Pulmonary artery endothelial cell (primary cell): ENCODE data around the gene NFATC2. TPM values are rescaled to one million over a fixed set of nuclear protein-coding genes. Genes with fewer than 3 reads are reported as not detected.
"Not testable (repeated sequence)": the region's sequence is repeated elsewhere in the genome, so short reads cannot be mapped to it uniquely, and the experiment has no call there.

Experiments used
- DNase-seq: peaks from one replicate; pipeline ENCODE4 v3.0.0-alpha.2; 2011; ENCODE audit warnings: low read depth, low spot score
- total RNA-seq: library from RNA; depleted of rRNA; stranded (reverse); fragments of >200 nt; gene quantifications from 2 replicates; pipeline ENCODE4 v1.2.3, GENCODE V29; 2014

The NFATC2 gene
- total RNA-seq, 1 donor from 2014 or later, result 1.6 TPM

DNA sequence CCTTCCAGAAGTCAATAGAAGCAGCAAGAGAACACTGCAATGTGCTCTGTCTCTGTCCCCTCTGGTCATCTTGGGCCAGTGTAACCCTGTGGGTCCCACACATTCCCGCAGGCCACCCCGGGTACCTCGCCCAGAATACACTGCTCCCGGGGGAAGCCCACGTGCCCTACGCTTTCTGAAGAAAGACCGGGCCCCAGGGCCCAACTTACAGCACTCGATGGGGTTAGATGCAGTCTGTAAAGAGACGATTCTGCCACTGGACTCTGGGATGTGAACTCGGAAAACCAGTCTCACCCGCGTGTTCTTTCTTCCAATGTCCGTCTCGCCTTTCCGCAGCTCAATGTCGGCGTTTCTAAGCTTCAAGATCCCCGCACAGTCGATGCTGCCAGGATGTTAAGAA, 68.7 kb downstream of the NFATC2 start:
- DNase-seq, result no peak

DNA sequence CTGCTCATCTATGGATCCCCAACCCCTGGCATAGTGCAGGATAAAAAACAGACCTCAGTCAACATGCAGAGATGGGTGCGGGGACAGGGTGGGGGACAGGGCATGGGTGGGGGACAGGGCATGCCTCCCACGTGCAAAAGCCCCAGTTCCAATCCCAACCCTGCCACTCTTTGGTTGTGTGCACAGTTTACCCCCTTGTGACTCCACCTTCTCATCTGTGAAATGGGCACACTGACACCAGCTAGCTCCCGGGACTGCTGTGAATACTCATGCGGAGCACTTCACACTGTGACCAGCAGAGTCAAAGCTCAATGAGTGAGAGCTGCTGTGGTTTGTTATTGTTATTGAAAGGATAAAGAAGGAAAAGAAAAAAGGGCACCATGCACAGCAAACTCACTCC, 69.3 kb downstream of the NFATC2 start:
- DNase-seq, result no peak

DNA sequence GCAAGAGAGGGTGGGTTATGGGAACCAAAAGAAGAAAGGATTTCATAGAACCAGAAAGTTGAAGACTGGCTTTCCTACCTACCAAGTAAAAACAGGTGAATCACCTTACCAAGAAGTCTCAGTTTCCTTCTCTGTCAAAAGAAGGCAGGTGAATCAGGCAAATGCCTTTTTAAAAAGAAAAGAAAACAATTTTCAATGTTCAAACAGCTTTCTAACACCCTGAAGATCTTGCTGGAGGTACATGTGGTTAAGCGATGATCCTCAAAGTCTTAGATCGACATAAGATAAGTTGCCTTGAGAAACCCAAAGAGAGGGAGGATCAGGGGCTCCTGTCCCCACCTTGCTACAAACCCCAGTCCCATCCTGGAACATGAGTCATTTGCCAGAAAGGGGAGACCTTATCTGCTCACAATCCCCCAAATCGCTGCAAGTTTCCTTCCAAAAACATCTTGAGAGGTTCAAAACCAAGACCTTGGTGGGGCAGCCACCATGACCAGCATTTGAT, 71.6 kb downstream of the NFATC2 start:
- no peak for DNase-seq

DNA sequence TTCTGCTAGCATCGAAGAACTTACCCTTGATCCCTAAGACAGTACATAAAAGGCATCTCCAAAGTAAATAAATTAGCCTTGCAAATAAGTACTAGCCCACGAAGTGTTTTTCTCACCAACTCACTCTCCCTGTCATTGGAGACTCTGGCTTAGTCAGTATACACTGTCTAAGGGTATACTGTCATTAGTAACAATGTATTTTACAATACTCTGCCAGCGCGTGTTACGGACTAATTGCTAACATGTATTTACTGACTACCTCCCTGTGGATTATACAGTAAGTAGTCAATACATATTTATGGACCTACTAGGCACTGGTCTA, 72.1 kb downstream of the NFATC2 start:
- no peak for DNase-seq

DNA sequence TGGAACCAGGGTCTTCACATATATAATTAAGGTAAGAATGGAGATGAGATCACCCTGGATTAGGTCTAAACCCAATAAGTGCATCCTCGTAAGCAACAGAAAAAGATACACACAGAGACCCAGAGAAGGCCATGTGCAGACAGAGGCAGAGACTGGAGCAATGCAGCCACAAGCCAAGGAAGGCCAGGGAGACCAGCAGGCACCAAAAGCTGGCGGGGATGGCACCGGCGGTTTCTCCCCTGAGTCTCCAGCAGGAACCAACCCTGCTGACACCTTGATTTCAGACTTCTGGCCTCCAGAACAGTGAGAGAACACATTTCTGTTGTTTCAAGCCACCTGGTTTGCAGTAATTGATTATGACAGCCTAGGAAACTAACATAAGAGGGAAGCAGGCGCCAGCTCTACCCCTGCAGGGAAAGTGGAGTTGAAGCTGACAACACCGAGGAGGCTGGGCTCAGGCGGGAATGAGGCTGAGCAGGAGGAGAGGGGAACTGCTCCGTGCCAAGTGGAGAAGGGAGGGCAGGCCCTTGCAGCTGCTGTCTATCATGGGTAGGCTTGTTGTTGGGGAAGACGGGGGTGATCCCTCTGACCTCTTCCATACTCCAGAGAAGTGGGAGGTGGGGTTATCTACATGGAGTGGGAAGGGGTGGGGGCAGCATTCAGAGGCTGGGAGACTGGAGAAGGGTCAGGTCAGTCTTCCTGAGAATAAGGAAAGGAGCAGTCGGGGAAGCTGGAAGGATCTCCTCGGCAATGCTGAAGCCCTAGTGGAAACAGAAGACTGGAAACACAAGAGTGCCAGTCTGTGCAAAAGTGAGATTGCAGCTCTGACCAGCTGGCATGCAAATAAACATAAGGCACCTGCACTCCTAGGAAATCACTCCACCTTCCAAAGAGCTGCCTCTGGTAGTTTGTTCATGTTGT, 72.7 kb downstream of the NFATC2 start:
- no peak for DNase-seq

- no peak for DNase-seq
These were observed 73.5 kb downstream of the NFATC2 start for GRCh38 chr20:51469046-51469445.

- DNase-seq, result no peak
These were observed 73.9 kb downstream of the NFATC2 start for GRCh38 chr20:51468636-51469035.

DNA sequence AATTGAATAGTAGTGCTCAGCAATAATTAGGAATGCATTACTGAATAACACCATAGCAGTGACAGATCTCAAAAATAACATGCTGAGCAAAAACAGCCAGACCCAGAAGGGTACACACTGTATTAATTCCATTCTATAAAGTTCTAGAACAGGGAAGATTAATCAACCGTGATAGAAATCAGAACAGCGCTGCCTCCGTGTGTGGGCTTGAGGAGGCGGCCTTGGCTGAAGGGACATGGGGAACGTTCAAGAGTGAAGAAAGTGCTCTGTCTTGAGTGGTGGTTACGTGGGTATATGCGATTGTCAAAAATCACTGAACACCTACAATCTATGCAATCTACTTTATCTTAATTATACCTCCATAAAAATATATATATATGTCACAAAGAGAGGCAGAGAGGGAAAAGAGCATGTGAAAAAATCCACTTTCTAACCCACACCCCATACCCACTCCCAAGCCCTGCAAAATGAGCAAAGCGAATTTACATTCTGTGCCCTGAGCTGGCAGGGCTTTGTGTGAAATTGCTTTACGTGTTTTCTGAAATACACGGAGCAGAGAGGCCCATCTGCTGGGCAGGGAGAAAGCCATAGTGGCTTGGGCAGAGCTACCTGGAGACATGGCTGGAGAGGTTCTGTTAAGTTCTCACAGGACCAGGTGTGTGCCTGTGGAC, 74.4 kb downstream of the NFATC2 start:
- DNase-seq, result no peak

GRCh38 chr20:51463998-51464397, 78.5 kb downstream of the NFATC2 start:
- no peak for DNase-seq

DNA sequence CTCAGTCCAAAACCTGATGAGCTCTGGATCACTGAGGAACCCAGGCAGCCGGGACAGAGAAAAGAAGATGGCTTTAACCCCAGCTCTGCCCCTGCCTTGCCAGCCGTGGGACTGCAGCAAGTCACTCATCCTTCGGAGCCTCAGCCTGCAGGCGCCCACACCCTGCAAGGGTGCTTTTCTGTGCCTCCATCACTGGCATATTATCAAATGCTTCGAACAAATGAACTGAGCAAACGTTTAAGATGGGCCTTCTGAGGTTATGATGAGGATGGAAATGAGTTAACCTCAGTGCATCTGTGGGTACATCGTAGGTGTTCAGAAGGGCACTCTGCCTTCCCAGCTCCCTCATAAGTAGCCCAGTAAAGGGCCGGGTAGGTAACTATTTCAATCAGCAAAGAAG, 79.0 kb downstream of the NFATC2 start:
- DNase-seq, result no peak

DNA sequence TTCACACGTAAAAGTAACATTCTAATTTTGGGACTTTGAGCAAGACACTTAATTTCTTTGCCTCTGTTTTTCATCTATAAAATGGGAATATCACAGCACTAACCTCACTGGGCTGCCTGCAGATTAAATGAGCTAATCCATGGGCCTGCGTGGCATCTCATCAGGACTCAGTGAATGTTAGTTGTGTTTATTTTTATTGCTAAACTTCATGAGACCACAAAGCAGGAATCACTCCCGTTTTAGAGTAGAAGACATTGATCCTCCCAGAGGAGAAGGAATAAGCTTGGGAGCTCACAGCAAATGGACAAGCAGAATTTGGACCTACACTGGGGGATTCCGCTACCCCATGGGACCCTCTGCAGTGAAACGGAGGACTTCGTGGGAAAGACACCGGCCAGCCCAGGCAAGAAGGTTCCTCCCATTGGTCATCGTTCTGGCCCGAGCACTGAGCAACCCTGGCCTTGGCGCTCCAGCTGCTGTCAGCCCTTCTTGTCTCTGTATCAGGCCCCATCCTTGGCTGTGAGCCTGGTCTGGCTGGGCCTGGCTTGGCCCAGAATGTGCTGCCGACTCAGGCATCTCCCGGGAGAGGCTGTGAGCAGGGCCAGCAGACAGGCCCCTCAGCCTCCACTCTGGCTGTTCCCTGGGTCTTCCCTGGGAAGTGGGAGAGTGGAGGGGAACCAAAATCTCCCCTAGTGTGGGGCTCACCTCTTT, 79.8 kb downstream of the NFATC2 start:
- no peak for DNase-seq

- not testable (repeated sequence) for DNase-seq
These were observed 80.7 kb downstream of the NFATC2 start for GRCh38 chr20:51461846-51462245.

DNA sequence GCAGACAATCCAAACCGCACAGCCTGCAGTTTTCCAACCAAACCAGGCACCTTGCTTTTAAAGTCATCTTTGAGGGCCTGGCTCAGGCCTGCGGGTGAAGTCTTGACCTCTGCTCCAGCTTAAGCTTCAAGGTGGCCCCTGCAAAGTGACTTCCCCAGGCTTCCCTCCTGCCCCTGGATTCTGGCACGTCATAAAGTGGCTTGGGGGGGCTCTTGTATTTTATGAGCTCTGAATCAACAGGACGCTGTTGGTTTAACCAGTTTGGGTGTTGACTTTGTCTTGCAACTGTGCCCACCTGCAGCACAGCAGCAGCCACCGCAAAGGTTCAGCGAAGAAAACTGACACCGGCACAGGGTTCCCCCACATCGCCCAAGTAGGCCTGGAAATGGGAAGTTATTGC, 81.2 kb downstream of the NFATC2 start:
- no peak for DNase-seq

DNA sequence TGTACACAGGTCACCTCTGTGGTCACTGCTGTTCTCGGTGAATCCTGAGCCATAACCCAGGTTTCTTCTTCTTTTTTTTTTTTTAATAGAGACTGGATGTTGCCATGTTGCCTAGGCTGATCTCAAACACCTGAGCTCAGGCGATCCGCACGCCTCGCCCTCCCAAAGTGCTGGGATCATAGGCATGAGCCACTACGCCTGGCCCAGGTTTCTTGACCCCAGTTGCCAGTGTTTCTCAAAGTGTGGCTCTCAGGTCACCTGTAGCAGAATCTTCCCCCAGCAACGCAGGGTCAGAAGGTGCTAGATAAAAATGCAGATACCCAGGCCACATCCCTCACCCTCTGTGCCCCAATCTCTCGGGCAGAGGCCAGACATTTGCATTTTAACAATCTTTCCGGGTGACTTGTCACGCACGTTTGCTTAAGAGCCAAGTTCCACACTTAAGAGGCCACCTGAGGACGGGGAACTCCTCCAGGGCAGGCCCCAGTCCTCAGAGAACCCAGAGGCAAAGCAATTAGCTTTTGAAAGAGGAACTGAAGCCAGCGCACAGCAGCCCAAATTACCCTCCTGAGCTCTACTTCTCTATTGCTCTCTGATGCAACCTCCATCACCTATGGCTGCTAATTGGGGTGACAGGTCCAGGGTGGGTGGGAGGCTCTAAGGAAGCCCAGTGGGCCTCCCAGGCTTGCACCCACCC, 81.8 kb downstream of the NFATC2 start:
- no peak for DNase-seq

GRCh38 chr20:51460163-51460562, 82.4 kb downstream of the NFATC2 start:
- DNase-seq, result no peak

DNA sequence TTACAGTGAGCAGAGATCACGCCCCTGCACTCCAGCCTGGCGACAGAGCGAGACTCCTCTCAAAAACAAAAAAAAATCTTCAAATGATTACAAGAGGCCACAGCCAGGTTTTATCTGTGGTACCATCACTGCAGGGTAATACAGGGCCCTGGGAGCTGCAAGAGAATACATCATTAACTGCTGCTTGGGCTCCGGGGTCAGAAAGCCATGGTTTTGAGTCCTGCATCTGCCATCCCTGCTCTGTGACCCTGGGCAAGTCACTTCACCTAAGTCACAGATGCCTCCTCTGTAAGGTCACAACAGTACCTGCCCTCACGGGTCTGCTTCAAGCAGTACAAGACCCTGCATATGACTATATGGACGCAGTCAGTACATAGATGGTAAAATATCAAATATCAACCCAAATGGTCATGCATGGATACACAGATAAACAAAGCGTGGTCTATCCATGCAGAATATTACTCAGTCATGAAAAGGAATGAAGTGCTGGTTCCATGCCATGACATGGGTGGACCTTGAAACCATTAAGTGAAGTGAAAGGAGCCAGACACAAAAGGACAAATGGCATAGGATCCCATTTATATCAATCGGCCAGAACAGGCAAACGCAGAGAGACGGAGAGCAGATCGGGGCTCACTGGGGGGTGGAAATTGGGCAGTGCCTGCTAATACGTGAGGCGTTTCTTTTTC, 83.6 kb downstream of the NFATC2 start:
- no peak for DNase-seq

DNA sequence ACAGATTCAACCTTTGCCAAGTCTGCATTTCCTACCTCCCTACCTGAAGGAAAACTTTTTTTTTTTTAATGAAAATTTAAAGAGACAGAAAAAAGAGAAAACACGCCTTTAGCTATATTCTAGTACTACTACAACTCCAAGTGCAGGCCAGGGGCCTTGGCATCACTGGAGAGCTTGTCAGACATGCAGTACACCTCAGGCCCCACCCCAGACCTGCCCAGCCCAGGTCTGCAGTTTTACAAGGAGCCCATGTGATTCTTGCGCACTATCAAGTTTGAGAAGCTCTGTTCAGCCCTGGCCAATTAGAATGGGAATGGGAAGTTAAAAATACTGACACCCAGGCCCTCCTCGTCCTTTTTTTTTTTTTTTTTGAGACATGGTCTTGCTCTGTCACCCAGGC, 85.0 kb downstream of the NFATC2 start:
- no peak for DNase-seq

DNA sequence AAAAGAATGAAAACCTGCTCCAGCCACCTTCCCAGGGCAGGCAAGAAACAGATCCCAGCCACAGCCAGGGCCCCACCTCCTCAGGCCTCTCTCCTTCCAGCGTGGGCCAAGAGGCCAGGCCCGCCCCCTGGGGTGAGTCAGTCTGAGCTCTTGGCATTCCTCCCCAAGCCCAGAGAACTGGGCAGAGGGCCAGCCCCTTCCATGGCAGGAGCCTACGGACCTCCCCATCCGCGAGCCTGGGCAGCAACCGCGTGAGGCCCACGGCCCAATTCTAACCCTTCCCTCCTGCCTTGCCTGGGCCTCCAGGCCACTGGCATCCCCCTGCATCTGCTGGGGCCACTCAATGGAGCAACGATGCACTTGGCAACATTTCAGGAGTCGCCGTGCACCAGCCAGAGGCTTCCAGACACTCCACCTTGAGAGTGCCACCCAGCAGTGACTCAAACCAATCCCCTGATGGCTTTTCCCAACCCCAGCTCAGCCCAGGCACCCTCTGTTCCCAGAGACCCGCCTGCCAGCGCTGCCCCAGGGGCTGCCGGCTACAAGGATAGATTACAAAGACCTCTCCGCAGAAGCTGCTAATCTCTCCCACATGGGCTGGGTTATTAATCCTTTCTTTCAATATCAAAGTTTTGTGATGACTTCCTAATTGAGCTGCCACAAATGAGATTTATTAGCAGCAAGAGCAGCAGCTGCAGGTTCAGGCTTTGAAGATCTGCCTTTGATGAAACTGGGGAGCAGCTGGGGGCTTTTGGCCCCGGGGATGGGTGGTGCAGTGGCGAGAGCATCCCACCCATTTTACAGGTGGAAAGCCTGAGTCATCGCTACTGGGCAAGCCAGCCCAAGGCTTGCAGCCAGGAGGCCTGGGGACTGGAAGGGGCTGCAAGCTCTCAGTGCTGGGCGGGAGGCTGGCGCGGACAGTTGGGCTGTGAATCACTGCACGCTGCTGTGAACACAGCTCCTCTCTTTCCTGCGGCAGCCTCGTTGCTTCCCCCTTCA, 85.7 kb downstream of the NFATC2 start:
- peak; percentile 81 for DNase-seq

GRCh38 chr20:51454250-51454865, 88.2 kb downstream of the NFATC2 start:
- DNase-seq, result no peak
